Heart right ventricle (tissue), 16 donors: ENCODE measurements around the gene PKM. TPM values are rescaled to one million over a fixed set of nuclear protein-coding genes. Genes with fewer than 3 reads are reported as not detected.

Source experiments
- ATAC-seq, 8 donors: fragments of 200-7000 bp; cut with Tn5 transposase; one replicate each; pipeline ENCODE4 v1.9.1; 2020; ENCODE audit warnings: mild to moderate bottlenecking in 8 of 8, moderate library complexity in 8 of 8, moderate number of reproducible peaks in 1 of 8
- DNase-seq, 2 donors: peaks; one replicate each; pipeline ENCODE4 v3.0.0-alpha.2; 2020
- H3K27ac ChIP-seq, 10 donors: fragments of 200-600 bp; sonication (generic) in 2 of 10; one replicate each; pipeline versions ENCODE4 v1.5.0 to v1.8.0; 2020 to 2022; ENCODE audit warnings: mild to moderate bottlenecking in 3 of 10
- H3K27me3 ChIP-seq, 7 donors: fragments of 200-600 bp; one replicate each; pipeline ENCODE4 v1.8.0; 2021 to 2022; ENCODE audit warnings: mild to moderate bottlenecking in 2 of 7
- H3K36me3 ChIP-seq, 9 donors: fragments of 200-600 bp; sonication (generic) in 1 of 9; one replicate each; pipeline versions ENCODE4 v1.5.0 to v1.8.0; 2020 to 2022; ENCODE audit warnings: mild to moderate bottlenecking in 2 of 9
- H3K4me1 ChIP-seq, 9 donors: fragments of 200-600 bp; sonication (generic) in 1 of 9; one replicate each; pipeline versions ENCODE4 v1.5.0 to v1.8.0; 2020 to 2022; ENCODE audit warnings: mild to moderate bottlenecking in 4 of 9
- H3K4me3 ChIP-seq, 10 donors: fragments of 200-600 bp; sonication (generic) in 2 of 10; one replicate each; pipeline versions ENCODE4 v1.5.0 to v1.8.0; 2020 to 2022; ENCODE audit warnings: mild to moderate bottlenecking in 7 of 10, moderate library complexity in 2 of 10
- H3K9me3 ChIP-seq, 11 donors: fragments of 200-600 bp in 10 of 11; sonication (generic) in 2 of 11; one replicate each; pipeline versions ENCODE4 v1.5.0 to v1.8.0; 2013 to 2022; ENCODE audit warnings: mild to moderate bottlenecking in 2 of 11, control low read depth in 1 of 11, moderate library complexity in 1 of 11
- whole genome bisulfite sequencing, 2 donors: extraction: QIAGEN DNeasy Blood & Tissue Kit; methylation state at CpG; one replicate each; pipeline ENCODE4 v1.1.7; 2013; ENCODE audit warnings: inconsistent platforms in 1 of 2; 5-methylcytosine and 5-hydroxymethylcytosine counted together
- intact Hi-C, 10 donors: fragments of 100-400 bp; cut with DNase I; formaldehyde crosslinking; loops; one replicate each; pipeline versions ENCODE4 v1.11.1 to v1.14.2; 2022
- polyA plus RNA-seq, 2 donors: library from polyadenylated mRNA; stranded (reverse); fragments of 200-250 nt; gene quantifications; one replicate each; pipeline ENCODE4 v1.2.3, GENCODE V29; 2013
- total RNA-seq, 10 donors: library from RNA; stranded (reverse); fragmentation: NEBNext Ultra II Directional in 3 of 10; extraction: Animal tissue kit (Norgen Biotek cat#: 25700) in 3 of 10; gene quantifications; one replicate each; pipeline versions ENCODE4 v1.2.1 to v1.2.4, GENCODE V29; 2021 to 2023
- TF ChIP-seq, protein P1 (sequence below), 9 donors: fragments of 200-600 bp; sonication (generic) in 2 of 9; IDR thresholded peaks; one replicate each; pipeline versions ENCODE4 v1.5.0 to v1.8.0; 2021 to 2022; ENCODE audit warnings: antibody characterized with exemption in 9 of 9, mild to moderate bottlenecking in 5 of 9, moderate library complexity in 1 of 9
- donor health status: Arrhythmogenic right ventricular cardiomyopathy.
- donor health status: ischemic (EF 13 %, LVEDD 7.1; RV severe dilation, severe dysfunction).
- donor health status: healthy with polysubstance abuse.
- donor health status: DM: no; HTN: yes; CAD: no.
- donor health status: DM: no; HTN: no; CAD: no.
- donor health status: ischemic (EF 25% LVEDD 6.9; RV normal size, moderate dysfunction).
- donor health status: ischemic (EF 25% LVEDD 5.7; RV mildly dilated, moderate dysfunction).
- donor health status: healthy.
- donor health status: DM: yes; HTN: yes; CAD: no.
- donor health status: Ischemic cardiomyopathy.
- donor health status: ischemic (EF 35%, LVEDD 5.7; RV mildly dilated, moderate dysfunction).
- donor health status: nonischemic (EF 11% LVEDD 7.7; RV severe dilation, severe dysfunction).
- donor health status: DM: yes; HTN: yes; CAD: no.
- donor health status: PGD.
- donor health status: ischemic (EF 29% LVEDD 5.4; RV normal size, mild dysfunction).
- donor health status: nonischemic (EF 23%, LVEDD 6.1; RV moderate dilation, normal function).

Gene PKM
- total and polyA plus RNA-seq, 12 donors: 549 to 1,508 (median 1,040) TPM

- ATAC-seq (peak in 1 of 8 donors; percentile 0), DNase-seq (no peak)
- WGBS, 2 donors: 45 to 48% methylated on average over 10 of the region's 10 CpGs
- peaks cover 0 to 32% (median 26%) of the 10 kb centered on the region in 9 donors for H3K4me1 ChIP-seq
- H3K4me3 ChIP-seq: peak overlapping the region; percentile 24 to 95 (median 88)
- peak overlapping the region in 9 of 10 donors; percentile 55 to 96 (median 86) for H3K27ac ChIP-seq
- no peaks in the 10 kb centered on the region for H3K27me3 ChIP-seq
- intact Hi-C loops: loop anchor here in 7 of 10 donors (1.0 to 10.0 kb wide), 6 partner anchors 40 to 71 kb away; partner anchors contain the start of gene PKM (in 4 of the 7)
- TF ChIP-seq, protein P1, sequence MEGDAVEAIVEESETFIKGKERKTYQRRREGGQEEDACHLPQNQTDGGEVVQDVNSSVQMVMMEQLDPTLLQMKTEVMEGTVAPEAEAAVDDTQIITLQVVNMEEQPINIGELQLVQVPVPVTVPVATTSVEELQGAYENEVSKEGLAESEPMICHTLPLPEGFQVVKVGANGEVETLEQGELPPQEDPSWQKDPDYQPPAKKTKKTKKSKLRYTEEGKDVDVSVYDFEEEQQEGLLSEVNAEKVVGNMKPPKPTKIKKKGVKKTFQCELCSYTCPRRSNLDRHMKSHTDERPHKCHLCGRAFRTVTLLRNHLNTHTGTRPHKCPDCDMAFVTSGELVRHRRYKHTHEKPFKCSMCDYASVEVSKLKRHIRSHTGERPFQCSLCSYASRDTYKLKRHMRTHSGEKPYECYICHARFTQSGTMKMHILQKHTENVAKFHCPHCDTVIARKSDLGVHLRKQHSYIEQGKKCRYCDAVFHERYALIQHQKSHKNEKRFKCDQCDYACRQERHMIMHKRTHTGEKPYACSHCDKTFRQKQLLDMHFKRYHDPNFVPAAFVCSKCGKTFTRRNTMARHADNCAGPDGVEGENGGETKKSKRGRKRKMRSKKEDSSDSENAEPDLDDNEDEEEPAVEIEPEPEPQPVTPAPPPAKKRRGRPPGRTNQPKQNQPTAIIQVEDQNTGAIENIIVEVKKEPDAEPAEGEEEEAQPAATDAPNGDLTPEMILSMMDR (IDR thresholded peaks at IDR 0.05): peak in 2 of 9 donors; percentile 15 to 34
- no peaks in the 10 kb centered on the region for H3K9me3 ChIP-seq
- H3K36me3 ChIP-seq: peaks cover 0 to 25% (median 3%) of the 10 kb centered on the region in 9 donors
These were observed 42.0 kb upstream of the PKM start for GRCh38 chr15:72272997-72273352.

DNA sequence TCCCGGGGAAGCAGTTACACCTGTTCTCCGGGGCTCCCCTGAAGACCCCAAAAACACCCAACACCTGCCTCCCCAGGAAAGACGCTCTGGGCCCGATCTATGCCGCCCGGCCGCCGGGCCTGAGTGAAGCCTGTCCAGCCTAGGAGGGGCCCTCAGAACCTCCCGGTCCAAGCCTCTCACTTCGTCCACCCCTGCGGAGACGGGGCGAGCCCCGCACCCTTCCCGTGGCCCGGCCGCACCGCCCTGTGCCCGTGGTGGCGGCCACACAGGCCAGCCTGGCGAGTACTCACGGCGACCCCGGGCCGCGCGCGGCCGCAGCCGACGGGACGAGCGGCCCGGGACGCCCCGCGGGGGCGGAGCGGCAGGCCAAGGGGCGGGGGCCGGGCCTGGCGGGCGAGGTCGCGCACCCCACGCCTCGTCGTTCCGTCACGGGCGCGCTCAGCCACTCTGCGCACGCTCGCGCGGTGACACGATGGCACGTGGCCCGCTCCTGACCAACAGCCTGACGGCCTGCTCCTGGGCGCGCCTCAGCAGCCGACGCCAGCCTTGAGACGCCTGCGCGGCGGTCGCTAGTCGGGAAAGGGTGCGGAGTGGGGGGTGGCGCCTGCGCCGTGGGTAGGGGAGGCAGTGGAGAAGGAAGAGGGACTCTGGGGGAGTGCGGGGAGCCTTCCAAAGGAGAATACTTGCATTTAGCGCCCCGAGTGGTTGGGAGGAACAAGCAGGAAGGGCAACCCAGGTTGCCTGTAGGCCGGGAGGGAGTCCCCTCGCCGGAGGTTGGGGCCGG is 41.4 kb upstream of the PKM start, which contains the start of gene PARP6:
PARP6 (minus strand) TSS at position 342 of the 784 bp plus-strand sequence. CDS start 5,077 bp downstream, outside the sequence.
- Histone ChIP-seq H3K4me1 (peaks cover 0 to 32% (median 26%) of the 10 kb centered on the region in 9 donors), H3K4me3 (peak within 1 kb of the TSS; percentile 77 to 95 (median 90)), H3K36me3 (peaks cover 0 to 30% (median 7%) of the 10 kb centered on the region in 9 donors), H3K27me3 (no peaks in the 10 kb centered on the region), H3K27ac (peak within 1 kb of the TSS; percentile 37 to 98 (median 94)), H3K9me3 (no peaks in the 10 kb centered on the region)
- peak; percentile 98 to 99 for DNase-seq
- intact Hi-C loops: loop anchor here in 7 of 10 donors (1.0 to 10.0 kb wide), 6 partner anchors 40 to 70 kb away; partner anchors contain the start of gene PKM (in 4 of the 7)
- peak; percentile 99 to 100 (median 100) for ATAC-seq
- 0% methylated on average over 80 to 82 of the region's 82 CpGs for WGBS, 2 donors
- TF ChIP-seq, protein P1 (IDR thresholded peaks at IDR 0.05): peak; percentile 34 to 88 (median 72)

DNA sequence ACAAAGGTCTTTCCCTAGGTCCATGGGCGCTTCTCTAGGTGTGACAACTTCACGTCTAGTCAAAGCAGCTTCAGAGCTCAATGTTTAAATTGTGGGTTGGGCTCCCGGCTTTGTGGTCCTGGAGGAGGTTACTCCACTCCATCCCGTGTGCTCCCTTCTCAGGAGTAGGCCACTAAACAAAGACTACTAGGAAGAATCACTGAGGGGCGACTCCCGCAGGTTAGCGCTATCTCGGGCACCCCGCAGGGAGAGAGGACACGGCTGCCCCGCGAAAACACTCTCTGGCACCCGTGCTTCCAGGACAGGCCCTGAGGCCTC is 40.9 kb upstream of the PKM start:
- Histone ChIP-seq H3K4me1 (peaks cover 0 to 32% (median 26%) of the 10 kb centered on the region in 9 donors), H3K27me3 (no peaks in the 10 kb centered on the region), H3K4me3 (peak overlapping the region; percentile 77 to 95 (median 90)), H3K27ac (peak overlapping the region; percentile 37 to 98 (median 94)), H3K9me3 (no peaks in the 10 kb centered on the region), H3K36me3 (peaks cover 0 to 36% (median 12%) of the 10 kb centered on the region in 9 donors)
- peak in 3 of 8 donors; percentile 0 to 4 (median 1) for ATAC-seq
- intact Hi-C loops: loop anchor here in 7 of 10 donors (1.0 to 10.0 kb wide), 6 partner anchors 39 to 70 kb away; partner anchors contain the start of gene PKM (in 4 of the 7)
- TF ChIP-seq, protein P1 (IDR thresholded peaks at IDR 0.05): no peak
- no peak for DNase-seq
- 3 to 5% methylated on average over 12 to 13 of the region's 13 CpGs for WGBS, 2 donors

GRCh38 chr15:72271221-72271620 is 40.2 kb upstream of the PKM start:
- peaks cover 0 to 32% (median 26%) of the 10 kb centered on the region in 9 donors for H3K4me1 ChIP-seq
- DNase-seq (no peak), ATAC-seq (no peak)
- peaks cover 0 to 42% (median 19%) of the 10 kb centered on the region in 9 donors for H3K36me3 ChIP-seq
- peak overlapping the region in 3 of 10 donors; percentile 90 to 95 (median 94) for H3K27ac ChIP-seq
- WGBS, 2 donors: 81 to 84% methylated on average over 4 of the region's 4 CpGs
- TF ChIP-seq, protein P1 (IDR thresholded peaks at IDR 0.05): no peak
- no peaks in the 10 kb centered on the region for H3K9me3 ChIP-seq
- intact Hi-C loops: loop anchor here in 5 of 10 donors (5.0 to 10.0 kb wide), 3 partner anchors 39 to 69 kb away; partner anchors contain the start of gene PKM (in 1 of the 5)
- H3K27me3 ChIP-seq: no peaks in the 10 kb centered on the region
- H3K4me3 ChIP-seq: peak overlapping the region in 6 of 10 donors; percentile 78 to 94 (median 90)
